ENCODE measurements around the gene NRXN3.

DNA sequence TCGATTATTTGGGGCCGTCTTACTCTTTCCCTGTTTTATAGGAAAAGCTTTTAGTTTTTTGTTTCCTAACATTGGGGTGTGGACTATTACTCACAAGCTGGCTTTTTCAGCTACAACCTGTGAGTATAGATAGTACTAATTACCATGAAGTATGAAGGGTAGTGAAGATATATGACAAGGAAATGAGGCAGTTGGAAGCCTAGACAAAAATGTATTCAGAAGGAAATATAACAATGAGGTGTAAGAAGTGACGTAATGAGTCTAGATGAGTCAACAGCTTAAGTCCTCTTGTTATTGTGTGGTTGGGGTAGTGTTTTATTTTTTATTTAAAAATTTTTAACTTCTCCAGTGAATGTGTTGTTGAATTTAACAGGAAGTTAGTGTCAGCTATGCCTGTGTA, 804.5 kb downstream of the NRXN3 start:
- TF ChIP-seq, protein P1, sequence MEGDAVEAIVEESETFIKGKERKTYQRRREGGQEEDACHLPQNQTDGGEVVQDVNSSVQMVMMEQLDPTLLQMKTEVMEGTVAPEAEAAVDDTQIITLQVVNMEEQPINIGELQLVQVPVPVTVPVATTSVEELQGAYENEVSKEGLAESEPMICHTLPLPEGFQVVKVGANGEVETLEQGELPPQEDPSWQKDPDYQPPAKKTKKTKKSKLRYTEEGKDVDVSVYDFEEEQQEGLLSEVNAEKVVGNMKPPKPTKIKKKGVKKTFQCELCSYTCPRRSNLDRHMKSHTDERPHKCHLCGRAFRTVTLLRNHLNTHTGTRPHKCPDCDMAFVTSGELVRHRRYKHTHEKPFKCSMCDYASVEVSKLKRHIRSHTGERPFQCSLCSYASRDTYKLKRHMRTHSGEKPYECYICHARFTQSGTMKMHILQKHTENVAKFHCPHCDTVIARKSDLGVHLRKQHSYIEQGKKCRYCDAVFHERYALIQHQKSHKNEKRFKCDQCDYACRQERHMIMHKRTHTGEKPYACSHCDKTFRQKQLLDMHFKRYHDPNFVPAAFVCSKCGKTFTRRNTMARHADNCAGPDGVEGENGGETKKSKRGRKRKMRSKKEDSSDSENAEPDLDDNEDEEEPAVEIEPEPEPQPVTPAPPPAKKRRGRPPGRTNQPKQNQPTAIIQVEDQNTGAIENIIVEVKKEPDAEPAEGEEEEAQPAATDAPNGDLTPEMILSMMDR (IDR thresholded peaks at IDR 0.05), result no peak
- TF ChIP-seq POLR2A (IDR thresholded peaks at IDR 0.05), result no peak

All from heart left ventricle (tissue), 13 donors.